AG10803 (cell line): Measurements from ENCODE around the gene ZNF83.
A peak's percentile ranks its signal among the peaks of the same experiment; 100 is the strongest.
"Not testable (repeated sequence)": the region's sequence is repeated elsewhere in the genome, so short reads cannot be mapped to it uniquely, and the experiment has no call there.

ENCODE experiments used
- DNase-seq: peaks from one replicate; pipeline ENCODE4 v3.0.0; 2010; ENCODE audit warnings: low read depth
- H3K4me3 ChIP-seq: 2 replicates; pipeline ENCODE4 v1.5.1; 2011; ENCODE audit warnings: mild to moderate bottlenecking, low read length, control low read depth
- TF ChIP-seq, protein P1 (sequence below): conservative IDR thresholded peaks from 2 replicates; pipeline ENCODE4 v1.5.1; 2011; ENCODE audit warnings: mild to moderate bottlenecking, low read length, control low read depth, inconsistent platforms

The ZNF83 gene

DNA sequence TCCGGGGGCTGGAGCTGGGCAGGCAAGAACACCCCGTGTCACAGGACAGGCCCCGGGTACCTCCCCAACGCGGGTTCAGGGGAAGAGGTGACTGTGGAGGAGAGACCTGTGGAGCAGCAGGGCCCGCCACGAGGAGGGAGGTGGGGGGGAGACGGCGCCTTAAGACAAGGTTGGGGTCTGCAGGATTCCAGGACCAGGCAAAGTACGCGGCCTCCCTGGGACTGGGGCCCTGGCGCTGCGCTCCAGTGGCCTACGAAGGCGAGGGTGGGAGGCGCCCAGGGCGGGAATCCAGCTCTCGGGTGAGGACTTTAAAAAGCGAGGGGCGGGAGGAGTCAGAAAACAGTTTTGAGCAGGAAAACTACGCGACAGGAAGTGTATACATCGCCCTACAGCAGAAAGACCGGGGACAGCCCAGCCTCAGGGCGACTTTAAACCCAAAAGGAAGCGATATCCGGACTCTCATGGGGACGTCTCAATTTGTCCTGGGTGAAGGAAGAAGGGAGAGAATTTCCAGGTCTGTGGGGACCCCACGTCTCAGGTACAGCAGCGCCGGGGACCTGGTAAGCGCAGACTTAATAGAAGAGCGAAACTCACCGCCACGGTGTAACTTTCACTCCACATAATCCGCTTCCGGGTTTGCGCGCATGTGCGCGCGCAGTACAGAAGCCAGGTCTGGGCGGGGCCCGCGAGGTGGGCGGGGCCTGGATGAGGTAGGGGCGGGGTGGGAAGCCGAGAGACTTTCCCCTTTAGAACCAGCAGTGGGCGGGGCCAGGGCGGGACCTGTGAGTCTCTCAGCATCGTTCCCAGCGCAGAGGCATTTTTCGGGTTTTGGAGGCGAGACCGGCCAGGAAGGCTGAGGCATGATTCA lies at the start of gene ZNF83:
ZNF83 (minus strand) TSS at position 638 of the 868 bp plus-strand sequence.
- TF ChIP-seq, protein P1, sequence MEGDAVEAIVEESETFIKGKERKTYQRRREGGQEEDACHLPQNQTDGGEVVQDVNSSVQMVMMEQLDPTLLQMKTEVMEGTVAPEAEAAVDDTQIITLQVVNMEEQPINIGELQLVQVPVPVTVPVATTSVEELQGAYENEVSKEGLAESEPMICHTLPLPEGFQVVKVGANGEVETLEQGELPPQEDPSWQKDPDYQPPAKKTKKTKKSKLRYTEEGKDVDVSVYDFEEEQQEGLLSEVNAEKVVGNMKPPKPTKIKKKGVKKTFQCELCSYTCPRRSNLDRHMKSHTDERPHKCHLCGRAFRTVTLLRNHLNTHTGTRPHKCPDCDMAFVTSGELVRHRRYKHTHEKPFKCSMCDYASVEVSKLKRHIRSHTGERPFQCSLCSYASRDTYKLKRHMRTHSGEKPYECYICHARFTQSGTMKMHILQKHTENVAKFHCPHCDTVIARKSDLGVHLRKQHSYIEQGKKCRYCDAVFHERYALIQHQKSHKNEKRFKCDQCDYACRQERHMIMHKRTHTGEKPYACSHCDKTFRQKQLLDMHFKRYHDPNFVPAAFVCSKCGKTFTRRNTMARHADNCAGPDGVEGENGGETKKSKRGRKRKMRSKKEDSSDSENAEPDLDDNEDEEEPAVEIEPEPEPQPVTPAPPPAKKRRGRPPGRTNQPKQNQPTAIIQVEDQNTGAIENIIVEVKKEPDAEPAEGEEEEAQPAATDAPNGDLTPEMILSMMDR, result no peak
- H3K4me3 ChIP-seq, result peak within 1 kb of the TSS; percentile 67
- peak; percentile 92 for DNase-seq

DNA sequence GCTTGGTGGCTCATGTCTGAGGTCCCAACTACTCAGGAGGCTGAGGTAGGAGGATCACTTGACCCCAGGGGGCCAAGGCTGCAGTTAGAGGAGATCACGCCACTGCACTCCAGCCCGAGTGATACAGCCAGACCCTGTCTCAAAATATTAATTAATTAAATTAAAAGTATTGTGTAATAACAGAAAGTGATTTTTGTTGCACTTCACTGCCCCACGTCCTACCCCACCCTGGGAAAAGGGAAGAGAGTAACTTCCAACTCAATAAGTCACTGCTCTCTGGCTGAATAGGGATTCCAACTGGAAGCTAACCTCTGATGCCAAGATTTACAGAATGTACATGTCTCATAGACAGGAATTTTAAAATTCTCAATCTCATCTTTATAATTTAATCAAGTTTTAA lies 49.5 kb upstream of the ZNF83 start:
- no peak for DNase-seq
- no peak overlapping the region for H3K4me3 ChIP-seq
- TF ChIP-seq, protein P1, result no peak

DNA sequence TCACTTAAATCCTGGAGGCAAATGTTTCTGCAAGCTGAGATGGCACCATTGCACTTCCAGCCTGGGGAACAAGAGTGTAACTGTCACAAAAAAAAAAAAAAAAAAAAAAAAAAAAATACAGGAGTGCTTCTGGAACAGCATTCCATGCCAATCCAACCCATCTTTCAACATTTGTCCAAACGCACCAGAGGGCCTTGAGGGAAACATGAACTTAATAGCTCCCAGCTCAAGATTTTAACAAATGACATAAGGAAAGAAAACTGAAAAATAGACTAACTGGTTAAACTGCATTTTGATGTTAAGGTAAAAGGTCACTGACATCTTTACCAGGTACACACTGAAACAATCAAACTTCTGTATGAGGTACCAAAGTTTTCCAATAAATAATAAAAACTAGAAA lies 47.7 kb upstream of the ZNF83 start:
- TF ChIP-seq, protein P1, result no peak
- no peak overlapping the region for H3K4me3 ChIP-seq
- no peak for DNase-seq

DNA sequence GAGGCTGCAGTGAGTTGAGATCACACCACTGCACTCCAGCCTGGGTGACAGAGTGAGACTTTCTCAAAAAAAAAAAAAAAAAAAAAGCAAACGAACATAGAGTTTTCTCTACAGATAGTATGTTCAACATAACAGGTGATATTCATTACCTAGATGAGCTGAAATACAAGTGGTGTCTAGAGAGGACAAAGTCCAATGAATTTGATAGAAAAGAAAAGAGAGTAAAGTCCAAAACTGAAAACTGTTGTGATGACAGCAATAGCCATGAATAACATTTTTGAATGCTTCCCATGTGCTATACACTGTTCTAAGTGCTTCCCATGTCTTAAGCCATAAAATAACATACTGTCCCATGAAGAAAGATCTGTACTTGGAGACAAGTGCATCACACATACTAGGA lies 43.1 kb upstream of the ZNF83 start:
- not testable (repeated sequence) for DNase-seq, H3K4me3 ChIP-seq

DNA sequence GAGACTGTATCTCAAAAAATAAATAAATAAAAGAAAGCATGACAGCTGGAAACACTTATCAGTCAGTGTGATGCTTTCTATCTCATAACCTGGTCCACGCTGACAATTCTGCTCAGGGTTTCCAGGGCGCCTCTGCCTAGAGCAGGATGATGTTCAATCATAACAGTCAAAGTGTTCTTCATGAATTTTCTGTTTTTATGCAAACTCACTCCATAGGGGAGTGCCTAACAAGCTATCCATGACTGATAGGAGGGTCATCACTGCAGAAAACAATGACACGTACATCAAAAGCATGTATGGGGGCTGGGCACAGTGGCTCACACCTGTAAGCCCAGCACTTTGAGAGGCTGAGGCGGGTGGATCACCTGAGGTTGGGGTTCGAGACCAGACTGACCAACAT lies 41.4 kb upstream of the ZNF83 start:
- no peak for DNase-seq
- no peak overlapping the region for H3K4me3 ChIP-seq
- TF ChIP-seq, protein P1, result no peak

DNA sequence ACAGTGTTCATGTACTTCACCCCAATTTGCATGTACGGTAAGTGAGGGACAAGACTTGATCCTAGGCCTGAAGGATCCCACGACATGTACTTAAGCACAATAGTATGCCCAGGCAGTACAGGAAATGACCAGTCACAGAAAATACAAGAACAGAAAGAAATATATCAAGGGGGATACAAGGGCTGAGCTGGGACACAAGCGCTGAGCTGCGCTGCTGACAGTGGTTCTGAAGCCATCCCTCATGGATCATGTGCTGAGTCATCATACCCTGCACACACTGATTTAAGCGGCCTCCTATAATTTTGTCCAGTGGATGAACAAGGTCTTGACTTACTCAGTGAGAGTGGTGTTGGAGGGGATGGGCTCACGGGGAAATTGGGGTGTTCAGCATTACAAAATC lies 37.1 kb upstream of the ZNF83 start:
- H3K4me3 ChIP-seq, DNase-seq: not testable (repeated sequence)

DNA sequence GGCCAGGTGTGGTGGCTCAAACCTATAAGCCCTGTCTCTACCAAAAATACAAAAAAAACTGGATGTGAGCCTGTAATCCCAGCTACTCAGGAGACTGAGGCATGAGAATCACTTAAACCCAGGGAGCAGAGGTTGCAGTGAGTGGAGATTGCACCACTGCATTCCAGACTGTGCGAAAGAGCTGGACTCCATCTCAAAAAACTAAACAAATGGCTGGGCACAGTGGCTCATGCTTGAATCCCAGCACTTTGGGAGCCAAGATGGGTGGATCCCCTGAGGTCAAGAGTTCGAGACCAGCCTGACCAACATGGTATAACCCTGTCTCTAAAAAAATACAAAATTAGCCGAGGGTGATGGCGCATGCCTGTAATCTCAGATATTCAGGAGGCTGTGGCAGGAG lies 34.9 kb upstream of the ZNF83 start:
- no peak overlapping the region for H3K4me3 ChIP-seq
- DNase-seq, result peak; percentile 33
- TF ChIP-seq, protein P1, result no peak

DNA sequence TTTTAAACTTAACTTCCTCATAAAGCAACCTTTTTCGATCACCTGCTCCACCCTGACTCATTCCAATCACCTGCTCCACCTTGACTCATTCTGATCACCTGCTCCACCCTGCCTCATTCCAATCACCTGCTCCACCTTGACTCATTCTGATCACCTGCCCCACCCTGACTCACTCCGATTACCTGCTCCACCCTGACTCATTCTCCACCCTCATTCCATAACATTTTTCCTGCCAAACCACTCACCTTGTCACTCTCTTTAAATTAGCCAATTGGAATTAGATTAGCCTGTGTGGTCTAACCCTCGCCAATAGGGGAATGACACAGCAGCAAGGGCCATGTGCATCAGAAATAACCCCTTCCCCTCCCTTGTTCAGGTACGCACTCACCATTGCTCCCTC lies 31.9 kb upstream of the ZNF83 start:
- no peak for DNase-seq
- no peak overlapping the region for H3K4me3 ChIP-seq
- TF ChIP-seq, protein P1, result no peak
